NB4 (cell line): Measurements from ENCODE around the gene MERTK.

Experiments
- CTCF ChIP-seq: IDR thresholded peaks from one replicate; pipeline ENCODE4 v1.5.1; 2012; ENCODE audit warnings: low read depth, low read length
- POLR2A ChIP-seq: IDR thresholded peaks from 2 replicates; pipeline ENCODE4 v1.6.1; 2011; ENCODE audit warnings: mild to moderate bottlenecking; ENCODE audit not compliant: insufficient read length; ENCODE audit errors: extremely low read depth
- TF ChIP-seq, protein P1 (sequence below): IDR thresholded peaks from 2 replicates; pipeline ENCODE4 v1.6.1; 2011; ENCODE audit warnings: low read depth, low read length

DNA sequence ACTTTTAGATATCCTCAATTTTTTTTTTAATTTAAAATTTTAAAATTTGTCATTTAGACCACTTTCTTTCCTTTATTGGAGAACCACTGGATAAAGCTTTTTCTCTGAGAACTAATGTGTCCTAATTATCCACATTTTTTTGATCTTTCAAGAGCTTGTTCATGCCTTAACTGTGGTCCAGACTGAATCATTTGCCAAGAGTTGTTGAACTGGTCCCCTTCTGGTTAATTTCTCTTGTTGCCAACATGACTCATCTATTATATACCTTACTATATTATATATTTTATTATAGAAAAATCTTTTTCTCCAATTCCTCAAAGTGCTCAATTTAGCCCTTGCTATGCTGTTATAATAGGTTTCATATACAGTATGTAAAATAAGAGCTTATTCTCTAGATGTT is 103.5 kb downstream of the MERTK start:
- no peak for TF ChIP-seq CTCF
- TF ChIP-seq POLR2A, result no peak
- TF ChIP-seq, protein P1, sequence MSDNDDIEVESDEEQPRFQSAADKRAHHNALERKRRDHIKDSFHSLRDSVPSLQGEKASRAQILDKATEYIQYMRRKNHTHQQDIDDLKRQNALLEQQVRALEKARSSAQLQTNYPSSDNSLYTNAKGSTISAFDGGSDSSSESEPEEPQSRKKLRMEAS, result no peak
